NCI-H748 (cell line): ENCODE results near the gene TRANK1.
"Not testable (repeated sequence)": the region's sequence is repeated elsewhere in the genome, so short reads cannot be mapped to it uniquely, and the experiment has no call there.

Experiments
- DNase-seq: peaks from one replicate; lab custom pipeline; 2025; ENCODE audit not compliant: unreplicated experiment; lab: John Stamatoyannopoulos, UW

The TRANK1 gene

GRCh38 chr3:36957862-36958686 lies 13.2 kb upstream of the TRANK1 start:
- DNase-seq: no peak

DNA sequence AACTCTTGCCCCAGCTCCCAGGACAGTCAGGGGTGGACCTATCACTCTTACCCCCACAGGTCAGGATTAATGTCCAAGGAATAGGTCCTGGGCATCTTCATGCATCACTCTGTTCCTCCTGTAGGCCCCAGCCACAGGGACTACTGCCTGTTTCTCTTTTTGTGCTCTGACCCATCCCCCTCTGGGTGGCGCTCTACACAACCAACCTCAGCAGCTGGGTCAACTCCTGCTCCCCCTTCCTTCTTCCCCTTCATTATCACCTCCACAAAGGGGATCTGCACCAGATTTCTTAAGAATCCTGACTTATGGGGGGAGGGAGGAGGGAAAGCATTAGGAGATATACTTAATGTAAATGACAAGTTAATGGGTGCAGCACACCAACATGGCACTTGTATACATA lies 12.2 kb upstream of the TRANK1 start:
- peak; percentile 2 for DNase-seq

- no peak for DNase-seq
Observed at GRCh38 chr3:36956155-36956554, 11.3 kb upstream of the TRANK1 start.

GRCh38 chr3:36954452-36955134 lies 9.7 kb upstream of the TRANK1 start:
- DNase-seq: no peak

- DNase-seq: not testable (repeated sequence)
Observed at GRCh38 chr3:36947814-36948213, 3.0 kb upstream of the TRANK1 start.

DNA sequence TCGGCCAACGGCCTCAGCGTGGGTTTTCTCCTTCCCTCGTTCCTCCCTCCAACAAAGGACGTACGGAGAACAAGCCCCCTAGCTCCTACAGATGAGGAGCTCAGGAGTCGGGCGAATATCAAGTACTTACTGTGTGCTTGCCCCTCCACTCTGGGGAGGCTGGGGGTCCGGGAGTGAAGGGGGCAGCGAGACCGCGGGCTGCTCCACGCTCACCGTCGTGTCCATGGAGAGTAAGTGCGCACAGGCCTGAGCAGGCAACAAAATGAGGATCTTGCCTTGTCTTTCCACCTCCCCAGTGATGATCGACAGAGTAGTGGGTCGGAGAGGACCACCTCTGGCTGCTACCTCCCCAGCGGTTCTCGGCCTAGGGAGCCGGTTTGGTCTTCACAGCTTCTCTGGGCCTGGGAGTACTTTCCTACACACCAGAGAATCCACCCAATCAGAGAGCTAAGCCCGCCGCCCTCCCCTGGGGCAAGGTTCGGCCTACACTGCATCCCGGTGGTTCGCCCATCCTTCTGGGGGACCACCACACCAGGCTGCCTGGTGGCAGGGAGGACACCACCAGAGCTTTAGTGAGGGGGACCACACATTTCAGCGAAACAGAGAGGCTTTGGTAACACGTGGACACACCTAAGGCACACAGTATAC lies 603 bp upstream of the TRANK1 start:
- DNase-seq: no peak

- peak; percentile 59 for DNase-seq
Observed at GRCh38 chr3:36944012-36944640, 728 bp downstream of the TRANK1 start.

DNA sequence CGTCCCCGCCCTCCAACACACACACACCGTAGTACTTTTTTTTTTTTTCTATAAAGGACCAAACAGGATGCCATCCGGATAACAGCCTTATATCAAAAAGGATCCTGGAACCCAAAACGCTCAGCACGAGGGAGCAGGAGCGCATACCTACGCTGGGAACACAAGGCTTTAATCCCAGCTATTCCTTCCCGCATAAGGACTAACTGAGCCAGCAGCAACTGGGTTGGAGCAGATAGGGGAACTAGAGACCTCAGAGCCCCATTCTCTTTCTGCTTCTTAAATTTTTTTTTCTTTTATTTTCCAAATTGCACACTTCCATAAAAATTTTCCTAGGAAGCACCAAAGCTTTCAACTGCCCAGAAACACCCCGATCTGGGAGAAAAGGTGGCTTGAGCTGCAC lies 1.3 kb downstream of the TRANK1 start:
- DNase-seq: peak; percentile 19

DNA sequence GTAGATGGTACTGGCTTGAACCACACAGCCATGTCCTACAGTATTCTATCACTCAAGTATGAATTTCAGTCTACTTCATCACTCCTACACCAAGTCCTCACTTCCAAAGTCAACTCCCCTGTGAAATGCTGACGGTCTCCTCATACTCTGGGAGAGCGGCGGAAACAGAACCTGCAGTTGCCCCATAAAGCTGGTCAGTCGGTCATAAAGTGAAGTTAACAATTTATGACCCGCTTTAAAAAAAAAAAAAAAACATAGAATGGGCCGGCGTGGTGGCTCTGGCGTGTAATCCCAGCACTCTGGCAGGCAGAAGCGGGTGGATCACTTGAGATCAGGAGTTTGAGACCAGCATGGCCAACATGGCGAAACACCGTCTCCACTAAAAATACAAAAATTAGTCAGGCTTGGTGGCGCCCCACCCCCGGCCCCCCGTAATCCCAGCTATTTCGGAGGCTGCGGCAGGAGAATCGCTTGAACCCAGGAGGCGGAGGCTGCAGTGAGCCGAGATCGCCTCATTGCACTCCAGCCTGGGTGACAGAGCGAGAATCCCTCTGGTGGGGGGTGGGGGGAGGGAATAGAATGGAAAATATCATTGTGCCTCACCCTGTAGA lies 2.1 kb downstream of the TRANK1 start:
- DNase-seq: no peak

GRCh38 chr3:36941658-36942057 lies 3.2 kb downstream of the TRANK1 start:
- DNase-seq: no peak

DNA sequence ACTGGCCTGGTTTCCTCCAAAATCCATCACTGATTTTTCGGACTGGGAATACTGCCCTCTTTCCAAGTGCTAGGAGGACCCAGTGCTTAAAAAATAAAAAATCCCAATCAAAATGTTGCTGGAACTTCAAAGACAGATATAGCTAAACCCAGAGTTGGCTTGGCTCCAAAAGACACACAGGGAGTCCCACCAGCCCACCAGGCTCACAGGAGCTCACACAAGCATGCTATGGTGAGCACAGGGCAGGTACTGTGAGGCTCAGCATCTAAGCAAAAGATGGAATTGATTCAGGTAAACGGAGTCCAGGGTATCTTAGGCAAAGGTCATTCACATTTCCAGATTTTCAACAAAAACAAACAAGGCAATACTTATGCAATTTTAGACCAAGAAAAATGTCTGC lies 3.7 kb downstream of the TRANK1 start:
- no peak for DNase-seq

GRCh38 chr3:36937492-36937891 lies 7.4 kb downstream of the TRANK1 start:
- no peak for DNase-seq

DNA sequence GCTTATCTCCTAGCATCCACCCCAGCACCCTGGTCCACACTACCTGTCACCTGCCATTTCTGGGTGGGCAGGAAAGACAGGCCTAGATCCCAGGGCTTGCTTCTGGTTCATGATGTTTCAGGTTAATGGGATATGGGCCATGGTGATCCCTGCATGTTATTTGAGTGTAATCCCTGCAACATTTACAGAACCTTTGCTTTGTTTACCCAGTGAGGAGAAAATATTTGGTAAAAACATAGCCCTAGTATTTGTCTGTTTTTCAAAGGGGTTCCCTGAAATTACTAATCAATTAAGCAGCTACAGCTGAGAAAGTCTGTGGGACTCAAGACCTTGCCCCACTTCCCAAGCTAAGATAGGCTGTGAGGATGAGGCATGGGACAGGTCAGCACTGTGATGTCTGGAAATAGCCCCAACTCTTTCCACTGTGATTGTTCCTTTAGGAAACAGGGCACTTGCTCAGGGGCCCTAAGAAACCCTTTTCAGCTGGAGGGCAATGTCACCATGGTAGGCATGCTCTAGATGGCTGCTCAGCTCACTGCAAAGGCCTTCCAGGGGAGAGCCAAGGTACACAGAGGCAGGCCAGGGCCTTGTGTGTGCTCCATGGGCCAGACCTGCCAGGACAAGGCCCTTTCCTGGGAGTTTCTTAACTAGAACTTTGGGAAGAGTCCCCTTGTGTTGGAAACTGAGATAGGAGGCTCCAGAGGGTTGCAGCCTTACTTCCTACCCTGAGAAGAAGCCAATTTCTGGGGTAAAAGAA lies 11.1 kb downstream of the TRANK1 start:
- no peak for DNase-seq

DNA sequence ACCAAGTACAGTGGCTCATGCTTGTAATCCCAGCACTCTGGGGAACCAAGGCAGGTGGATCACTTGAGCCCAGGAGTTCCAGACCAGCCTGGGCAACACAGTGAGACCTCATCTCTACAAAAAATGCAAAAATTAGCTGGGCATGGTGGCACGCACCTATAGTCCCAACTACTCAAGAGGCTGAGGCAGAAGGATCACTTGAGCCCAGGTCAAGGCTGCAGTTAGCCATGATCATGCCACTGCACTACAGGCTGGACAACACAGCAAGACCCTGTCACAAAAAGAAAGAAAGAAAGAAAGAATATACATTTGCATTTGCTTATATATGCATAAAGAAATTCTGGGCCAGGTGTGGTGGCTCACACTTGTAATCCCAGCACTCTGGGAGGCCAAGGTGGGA lies 13.4 kb downstream of the TRANK1 start:
- DNase-seq: not testable (repeated sequence)

DNA sequence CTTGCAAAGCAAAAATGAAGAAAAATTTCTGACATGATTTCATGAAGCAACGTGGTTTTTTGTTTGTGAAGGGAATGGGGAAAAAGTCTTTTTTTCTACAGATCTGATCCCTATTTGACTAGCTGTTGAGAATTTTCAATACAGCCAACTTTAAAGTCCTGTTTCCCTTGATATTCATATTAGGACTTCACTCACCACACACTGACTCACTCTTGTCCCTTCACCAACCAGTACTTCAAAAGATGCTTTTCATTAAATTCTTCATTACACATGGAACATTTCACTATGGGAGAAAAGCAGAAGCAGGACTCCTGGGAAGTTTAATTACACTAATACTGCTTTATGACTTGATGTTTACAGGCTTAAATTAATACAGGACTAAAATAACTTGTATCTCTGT lies 16.6 kb downstream of the TRANK1 start:
- DNase-seq: no peak

DNA sequence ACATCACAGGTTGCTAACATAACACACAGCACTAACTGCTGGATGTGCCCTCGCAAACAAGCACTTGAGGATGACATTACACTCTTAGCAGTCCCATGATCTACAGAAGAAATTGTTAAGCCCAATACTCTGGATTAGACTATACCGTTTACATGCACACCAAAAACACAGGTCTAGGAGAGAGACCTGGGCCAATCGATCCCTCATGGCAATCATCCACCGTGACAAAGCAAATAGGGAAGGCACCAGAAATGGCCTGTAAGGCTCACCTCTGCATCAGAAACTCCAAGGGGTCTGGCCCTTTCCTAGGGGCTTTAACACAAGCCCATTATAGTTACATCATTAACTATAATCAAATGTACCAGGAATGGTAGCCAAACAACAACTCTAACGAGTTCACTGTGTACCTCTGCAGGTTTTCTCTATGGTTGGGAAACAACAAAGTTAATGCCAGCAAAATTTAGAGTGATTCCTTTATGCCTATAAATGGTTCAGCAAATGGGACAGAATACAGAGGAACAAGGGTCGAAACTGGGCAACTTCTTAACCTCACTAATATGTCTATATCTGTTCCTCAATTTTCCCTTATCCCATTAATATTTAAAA lies 18.5 kb downstream of the TRANK1 start:
- DNase-seq: no peak

DNA sequence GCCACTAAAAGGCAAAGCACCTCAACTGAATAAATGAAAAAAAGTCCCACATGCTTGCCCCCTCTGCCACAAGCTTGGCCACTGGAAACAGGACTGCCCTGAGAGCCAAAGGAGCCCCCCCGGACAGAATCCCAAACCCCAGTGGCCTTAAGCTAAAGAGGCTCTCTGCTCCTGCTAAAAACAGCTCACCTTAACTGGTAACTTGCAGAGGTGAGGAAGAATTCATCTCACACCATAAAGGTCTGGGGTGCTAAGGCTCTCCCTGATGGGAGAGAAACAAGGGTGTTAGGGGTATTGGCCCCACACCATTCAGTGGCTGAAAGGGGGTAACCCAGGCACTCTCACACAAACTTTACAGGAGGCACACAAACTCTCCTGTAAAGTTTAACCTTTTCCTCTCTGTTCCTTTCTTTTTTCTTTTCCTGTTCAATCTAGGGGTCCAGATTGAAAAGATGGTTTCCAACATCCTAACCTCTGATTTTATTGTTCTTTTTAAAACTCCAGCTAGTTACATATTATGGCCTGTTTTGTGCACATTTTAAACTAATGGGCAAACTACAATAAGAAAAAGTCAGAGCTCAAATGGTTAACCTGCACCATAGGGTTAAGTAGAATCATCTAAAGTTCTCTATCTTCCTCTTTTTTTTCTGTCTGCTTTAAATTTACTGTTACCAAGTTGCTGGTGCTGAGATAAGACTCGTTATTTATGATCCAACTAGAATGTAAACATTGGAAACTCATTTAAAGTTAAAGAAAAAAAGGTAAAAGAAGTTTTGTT lies 19.9 kb downstream of the TRANK1 start:
- no peak for DNase-seq

DNA sequence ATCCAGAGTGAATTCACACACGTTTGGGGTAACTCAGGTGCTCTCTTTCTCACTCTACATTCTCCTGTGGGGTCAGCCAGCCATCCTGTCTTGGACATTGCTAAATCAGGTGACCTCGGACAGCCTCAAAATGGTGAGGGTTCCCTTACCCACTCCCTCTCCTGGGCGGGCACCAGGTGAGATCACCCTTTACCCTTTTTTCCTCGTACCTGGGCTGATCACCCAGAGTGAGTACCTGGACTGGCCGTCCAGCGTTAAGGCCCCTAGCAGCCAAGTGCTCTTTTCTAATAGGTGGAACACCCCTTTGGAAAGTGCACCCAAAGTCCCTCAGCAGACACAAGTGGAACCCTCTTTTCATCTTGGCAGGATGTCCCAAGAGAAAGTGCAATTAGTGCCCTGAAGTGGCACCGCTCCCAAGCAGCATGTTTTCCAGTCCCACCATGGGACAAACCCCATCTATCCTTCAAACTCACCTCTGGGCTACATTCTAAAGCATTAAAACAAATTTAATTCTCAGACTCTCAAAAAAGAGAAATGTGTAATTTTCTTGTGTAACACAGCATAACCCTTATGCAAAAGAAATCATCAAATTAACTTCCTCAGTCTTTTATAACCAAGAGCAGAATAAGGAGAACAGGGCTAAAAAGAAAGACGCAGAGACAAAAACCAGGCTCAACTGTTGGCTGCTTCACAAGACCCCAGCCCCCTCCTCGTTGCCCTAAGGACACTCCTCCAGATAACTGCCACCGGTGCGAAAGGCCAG lies 20.7 kb downstream of the TRANK1 start:
- DNase-seq: no peak
